Naive thymus-derived CD8-positive, alpha-beta T cell (primary cell): Measurements from ENCODE around the gene SIK3. TPM values are rescaled to one million over a fixed set of nuclear protein-coding genes. Genes with fewer than 3 reads are reported as not detected.
A peak's percentile ranks its signal among the peaks of the same experiment; 100 is the strongest.

Experiments used
- ATAC-seq, 2 donors: fragments of 150-1000 bp; cut with Tn5 transposase in 1 of 2; sonication (Bioruptor Pico), chemical (Tn5 transposase) in 1 of 2; 1 replicate in 1 of 2; 2 replicates in 1 of 2; pipeline ENCODE4 v1.10.0; 2021; ENCODE audit warnings: mild to moderate bottlenecking in 2 of 2, moderate library complexity in 2 of 2
- POLR2A ChIA-PET: fragments of 350-600 bp; sonication (Branson Sonifier 250); formaldehyde crosslinking; loops from one replicate; lab custom pipeline; 2021; ENCODE audit warnings: antibody characterized with exemption; lab: Charles Lee
- DNase-seq, 10 donors: peaks; one replicate each; pipeline versions ENCODE4 v3.0.0 to v3.0.0-alpha.2; 2020 to 2022
- H3K27ac Mint-ChIP-seq, 10 donors: one replicate each; pipeline ENCODE4 v1.8.0; 2020 to 2022; ENCODE audit warnings: mild to moderate bottlenecking in 10 of 10, mixed read lengths in 10 of 10, moderate library complexity in 4 of 10, inconsistent platforms in 1 of 10
- H3K27me3 Mint-ChIP-seq, 5 donors: one replicate each; pipeline ENCODE4 v1.8.0; 2021 to 2022; ENCODE audit warnings: mixed read lengths in 5 of 5
- H3K36me3 Mint-ChIP-seq, 3 donors: one replicate each; pipeline ENCODE4 v1.8.0; 2020 to 2022; ENCODE audit warnings: mixed read lengths in 3 of 3, mild to moderate bottlenecking in 2 of 3, inconsistent platforms in 1 of 3
- H3K4me1 Mint-ChIP-seq, 4 donors: one replicate each; pipeline ENCODE4 v1.8.0; 2021 to 2022; ENCODE audit warnings: mixed read lengths in 4 of 4
- H3K4me3 Mint-ChIP-seq, 10 donors: one replicate each; pipeline ENCODE4 v1.8.0; 2020 to 2022; ENCODE audit warnings: mild to moderate bottlenecking in 10 of 10, mixed read lengths in 10 of 10, moderate library complexity in 6 of 10, inconsistent platforms in 1 of 10
- H3K9me3 Mint-ChIP-seq, 9 donors: one replicate each; pipeline ENCODE4 v1.8.0; 2020 to 2022; ENCODE audit warnings: mixed read lengths in 9 of 9, mild to moderate bottlenecking in 3 of 9, inconsistent platforms in 1 of 9, moderate library complexity in 1 of 9
- polyA plus RNA-seq, 3 donors: library from polyadenylated mRNA; unstranded; fragments of 300-500 nt; fragmentation: Illumina TruSeq; gene quantifications; one replicate each; pipeline ENCODE4 v1.2.3, GENCODE V29; 2021
- total RNA-seq, 8 experiments: library from RNA in 2 of 8; stranded (reverse) in 2 of 8; gene quantifications; one replicate each; pipeline ENCODE4 v1.2.3 and lab custom pipeline; 2021 to 2026

Gene SIK3
- total and polyA plus RNA-seq, 5 experiments from 2014 or later, result 14.1 to 69.2 (median 16.2) TPM

DNA sequence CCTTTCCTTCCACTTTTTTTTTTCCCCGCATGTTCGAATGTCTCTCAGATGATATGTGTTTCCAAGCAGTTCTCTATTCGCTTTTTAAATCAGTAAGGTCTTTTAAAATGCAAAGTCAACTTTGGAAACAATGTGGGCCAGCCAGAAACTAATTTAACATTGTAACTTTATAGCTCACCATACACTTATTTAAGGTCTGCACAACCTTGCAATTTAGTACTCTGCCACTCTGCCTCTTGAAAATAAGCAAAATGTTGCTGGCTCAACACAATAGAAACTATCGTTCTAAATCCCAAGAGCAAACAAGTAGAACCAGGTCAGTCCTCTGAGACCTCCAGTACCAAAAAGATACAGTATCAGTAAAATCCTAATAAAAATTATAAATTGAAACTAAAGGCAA is 109.0 kb downstream of the SIK3 start:
- POLR2A ChIA-PET, result no interaction called here
- ATAC-seq (no peak), DNase-seq (no peak)
- H3K4me3 Mint-ChIP-seq, result no peak overlapping the region
- no peaks in the 10 kb centered on the region for H3K27me3 Mint-ChIP-seq
- no peaks in the 10 kb centered on the region for H3K9me3 Mint-ChIP-seq
- H3K4me1 Mint-ChIP-seq, result peaks cover 35 to 89% (median 68%) of the 10 kb centered on the region in 4 donors
- H3K27ac Mint-ChIP-seq, result peak overlapping the region in 4 of 10 donors; percentile 34 to 81 (median 63)
- H3K36me3 Mint-ChIP-seq, result peaks cover 0 to 4% (median 0%) of the 10 kb centered on the region in 3 donors

DNA sequence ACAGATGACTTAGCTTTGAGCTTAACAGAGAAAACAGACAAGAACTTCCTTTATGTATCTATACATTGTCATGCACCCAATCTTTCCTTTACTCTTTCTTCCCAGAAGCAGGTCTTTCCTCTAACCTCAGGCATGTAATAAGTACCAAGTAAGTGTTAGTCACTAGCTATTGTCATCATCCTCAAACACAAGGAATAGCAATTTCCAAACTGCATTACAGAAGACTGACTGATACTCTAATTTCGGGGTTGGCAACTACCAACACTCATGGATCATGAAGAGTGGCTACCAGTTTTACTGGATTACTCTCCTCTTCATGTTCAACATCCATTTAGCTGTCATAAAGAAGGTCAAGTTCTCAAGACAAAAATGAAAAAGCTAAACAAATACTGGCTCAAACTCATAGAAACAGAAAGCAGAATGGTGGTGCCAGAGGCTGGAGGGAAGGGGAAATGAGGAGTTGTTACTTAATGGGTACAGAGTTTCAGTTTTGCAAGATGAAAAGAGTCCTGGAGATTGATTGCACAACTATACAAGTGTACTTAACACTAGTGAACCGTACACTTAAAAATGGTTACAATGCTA is 111.6 kb downstream of the SIK3 start:
- no peak for DNase-seq

DNA sequence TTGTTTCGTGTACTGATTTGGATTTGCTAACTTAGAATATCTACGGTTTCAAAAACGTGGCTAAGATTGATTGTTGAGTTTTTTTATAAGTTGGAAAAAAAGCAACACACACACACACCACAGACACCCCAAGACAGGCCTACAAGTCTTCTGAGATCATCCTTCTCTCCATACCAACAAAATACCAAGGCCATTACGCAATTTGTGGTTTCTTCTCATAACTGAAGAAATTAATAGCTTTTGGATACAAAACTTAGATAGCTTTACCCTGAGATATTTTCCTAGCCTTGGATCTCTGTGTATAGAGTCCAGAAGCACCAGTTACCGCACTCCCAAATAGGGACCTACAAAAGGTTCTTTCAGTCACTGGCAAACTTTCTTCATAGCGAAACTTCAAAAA is 113.6 kb downstream of the SIK3 start:
- DNase-seq (no peak), ATAC-seq (no peak)
- no peak overlapping the region for H3K4me3 Mint-ChIP-seq
- H3K4me1 Mint-ChIP-seq, result peaks cover 35 to 87% (median 70%) of the 10 kb centered on the region in 4 donors
- peaks cover 0 to 4% (median 0%) of the 10 kb centered on the region in 3 donors for H3K36me3 Mint-ChIP-seq
- no peaks in the 10 kb centered on the region for H3K9me3 Mint-ChIP-seq
- POLR2A ChIA-PET, result interaction anchor here (0.7 kb wide), 1 partner anchor 64 kb away, joined by 3 read pairs; no protein-coding TSS in a partner anchor
- no peaks in the 10 kb centered on the region for H3K27me3 Mint-ChIP-seq
- H3K27ac Mint-ChIP-seq, result peak overlapping the region in 2 of 10 donors; percentile 54 to 73

More for the DNA sequence above, 111.6 kb downstream of the SIK3 start:
- POLR2A ChIA-PET, result interaction anchor here (0.7 to 0.8 kb wide), 2 partner anchors 37 to 57 kb away, joined by 3 read pairs; no protein-coding TSS in a partner anchor
- Mint-ChIP-seq H3K27ac (peak overlapping the region in 7 of 10 donors; percentile 0 to 63 (median 7)), H3K36me3 (peaks cover 0 to 4% (median 0%) of the 10 kb centered on the region in 3 donors), H3K4me3 (peak overlapping the region in 4 of 10 donors; percentile 8 to 50 (median 13)), H3K4me1 (peaks cover 30 to 85% (median 66%) of the 10 kb centered on the region in 4 donors), H3K27me3 (no peaks in the 10 kb centered on the region), H3K9me3 (no peaks in the 10 kb centered on the region)
- ATAC-seq, result peak; percentile 28 to 40

DNA sequence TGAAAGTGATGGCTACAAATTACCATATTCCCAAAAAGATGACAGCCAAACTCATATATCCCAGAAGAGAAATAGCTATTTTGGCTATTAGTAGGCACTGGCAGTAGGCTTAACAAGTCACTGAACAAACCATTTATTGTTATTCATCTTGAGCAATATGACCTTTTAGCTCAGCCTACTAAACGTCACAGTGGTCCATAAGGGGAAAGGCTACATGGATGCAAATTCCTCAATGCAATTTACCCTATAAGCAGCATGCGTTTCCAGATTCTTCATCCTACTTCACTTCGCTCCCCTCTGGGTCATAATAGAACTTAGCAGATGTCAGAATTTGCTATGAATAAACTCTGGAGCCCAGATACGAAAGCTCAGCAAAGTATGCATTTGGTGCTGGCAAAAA is 114.0 kb downstream of the SIK3 start:
- POLR2A ChIA-PET, result interaction anchor here (0.7 kb wide), 1 partner anchor 63 kb away, joined by 3 read pairs; no protein-coding TSS in a partner anchor
- H3K4me3 Mint-ChIP-seq, result no peak overlapping the region
- ATAC-seq (no peak), DNase-seq (no peak)
- peak overlapping the region in 1 of 10 donors; percentile 54 for H3K27ac Mint-ChIP-seq
- H3K9me3 Mint-ChIP-seq, result no peaks in the 10 kb centered on the region
- no peaks in the 10 kb centered on the region for H3K27me3 Mint-ChIP-seq
- peaks cover 0 to 4% (median 0%) of the 10 kb centered on the region in 3 donors for H3K36me3 Mint-ChIP-seq
- H3K4me1 Mint-ChIP-seq, result peaks cover 36 to 87% (median 71%) of the 10 kb centered on the region in 4 donors

DNA sequence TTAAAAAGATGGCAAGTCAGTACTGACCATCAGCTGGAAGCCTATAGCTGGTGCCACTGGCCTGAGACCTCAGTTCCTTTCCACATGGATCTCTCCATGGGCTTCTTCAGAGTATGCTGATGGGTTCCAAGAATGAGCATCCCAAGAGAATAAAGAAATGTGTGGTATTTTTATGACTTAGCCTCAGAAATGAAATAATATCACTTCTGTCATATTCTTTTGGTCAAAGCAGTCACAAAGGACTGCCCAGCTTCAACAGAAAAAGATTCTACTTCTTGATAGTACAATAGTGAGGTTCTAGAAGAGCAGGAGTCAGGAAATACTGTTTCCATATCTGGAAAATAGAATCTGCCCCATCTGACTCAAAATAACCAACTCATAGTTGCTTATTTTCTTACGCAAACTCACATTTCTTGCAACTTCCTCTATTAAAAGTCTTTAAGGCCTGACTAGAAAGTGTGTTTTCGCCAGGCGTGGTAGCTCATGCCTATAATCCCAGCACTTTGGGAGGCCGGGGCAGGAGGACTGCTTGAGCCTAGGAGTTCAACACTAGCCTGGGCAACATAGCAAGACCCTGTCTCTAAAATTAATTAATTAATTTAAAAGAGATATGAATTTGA is 116.9 kb downstream of the SIK3 start:
- Mint-ChIP-seq H3K36me3 (no peaks in the 10 kb centered on the region), H3K9me3 (no peaks in the 10 kb centered on the region), H3K27ac (peak overlapping the region; percentile 66 to 96 (median 92)), H3K4me1 (peaks cover 28 to 84% (median 63%) of the 10 kb centered on the region in 4 donors), H3K27me3 (no peaks in the 10 kb centered on the region), H3K4me3 (peak overlapping the region in 8 of 10 donors; percentile 21 to 84 (median 70))
- DNase-seq (no peak), ATAC-seq (no peak)
- POLR2A ChIA-PET, result interaction anchor here (1.2 to 1.4 kb wide), 2 partner anchors 14 to 55 kb away, joined by 4 read pairs; no protein-coding TSS in a partner anchor

DNA sequence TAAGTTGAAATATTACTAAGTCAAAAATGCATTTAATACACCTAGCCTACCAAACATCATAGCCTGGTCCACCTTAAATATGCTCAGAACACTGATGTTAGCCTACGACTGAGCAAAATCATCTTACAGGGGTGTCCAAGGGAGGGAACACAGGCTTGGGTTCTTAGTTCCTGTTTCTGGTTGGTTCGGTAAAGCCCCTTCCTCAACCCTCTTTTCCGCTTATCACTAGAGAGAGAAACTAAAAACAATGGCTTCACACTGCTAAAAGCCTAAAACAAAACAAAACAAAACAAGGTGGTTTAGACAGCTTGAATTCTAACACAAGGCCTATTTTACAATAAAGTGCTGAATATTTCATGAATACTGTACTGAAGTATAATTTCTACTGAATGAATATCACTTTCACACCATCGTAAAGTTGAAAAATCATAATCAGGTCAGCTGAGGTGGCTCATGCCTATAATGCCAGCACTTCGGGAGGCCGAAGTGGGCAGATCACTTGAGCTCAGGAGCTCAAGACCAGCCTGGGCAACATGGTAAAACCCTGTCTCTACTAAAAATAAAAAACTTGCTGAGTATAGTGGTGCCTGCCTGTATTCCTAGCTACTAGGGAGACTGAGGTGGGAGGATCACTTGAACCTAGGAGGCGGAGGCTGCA is 118.0 kb downstream of the SIK3 start:
- DNase-seq (peak in 6 of 10 donors; percentile 32 to 71 (median 52)), ATAC-seq (peak; percentile 96 to 98)
- H3K27me3 Mint-ChIP-seq, result no peaks in the 10 kb centered on the region
- peak overlapping the region; percentile 66 to 84 (median 72) for H3K4me3 Mint-ChIP-seq
- H3K27ac Mint-ChIP-seq, result peak overlapping the region; percentile 66 to 96 (median 92)
- H3K36me3 Mint-ChIP-seq, result peaks cover 0 to 6% (median 0%) of the 10 kb centered on the region in 3 donors
- peaks cover 27 to 76% (median 59%) of the 10 kb centered on the region in 4 donors for H3K4me1 Mint-ChIP-seq
- POLR2A ChIA-PET, result interaction anchor here (0.7 to 1.2 kb wide), 3 partner anchors 13 to 115 kb away, joined by 4 to 5 read pairs (median 4); no protein-coding TSS in a partner anchor
- H3K9me3 Mint-ChIP-seq, result no peaks in the 10 kb centered on the region

DNA sequence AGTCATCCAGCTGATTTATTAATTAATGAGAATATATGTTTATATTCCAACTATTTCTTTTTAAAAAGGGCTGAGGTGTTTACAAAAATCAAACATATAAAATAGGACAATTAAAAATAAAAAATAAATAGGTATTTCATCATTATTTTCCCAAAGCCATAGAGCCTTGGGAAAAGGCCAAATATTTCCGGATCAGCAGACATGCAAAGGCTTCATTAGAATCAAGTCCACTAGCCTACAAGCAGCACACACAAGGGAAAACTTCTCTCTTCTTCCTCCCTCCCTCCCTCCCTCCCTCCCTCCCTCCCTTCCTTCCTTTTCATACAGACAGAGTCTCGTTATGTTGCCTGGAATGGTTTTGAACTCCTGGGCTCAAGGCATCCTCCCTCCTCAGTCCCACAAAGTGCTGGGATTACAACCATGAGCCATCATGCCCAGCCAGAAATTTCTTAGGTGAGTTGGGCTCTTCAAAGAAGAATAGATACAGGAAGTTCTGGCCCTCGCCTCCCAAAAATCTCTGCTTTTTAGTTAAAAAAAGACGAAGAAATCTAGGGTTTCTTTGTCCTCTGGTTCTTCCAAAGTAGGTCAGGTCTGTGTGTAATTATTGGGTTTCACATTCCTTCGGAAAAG is 121.2 kb downstream of the SIK3 start:
- DNase-seq, result no peak
- H3K27me3 Mint-ChIP-seq, result no peaks in the 10 kb centered on the region
- peaks cover 0 to 6% (median 0%) of the 10 kb centered on the region in 3 donors for H3K36me3 Mint-ChIP-seq
- H3K9me3 Mint-ChIP-seq, result no peaks in the 10 kb centered on the region
- POLR2A ChIA-PET, result interaction anchor here (1.3 kb wide), 1 partner anchor 18 kb away, joined by 5 read pairs; no protein-coding TSS in a partner anchor
- no peak for ATAC-seq
- peaks cover 29 to 76% (median 60%) of the 10 kb centered on the region in 4 donors for H3K4me1 Mint-ChIP-seq
- peak overlapping the region in 3 of 10 donors; percentile 9 to 65 (median 32) for H3K27ac Mint-ChIP-seq
- peak overlapping the region in 2 of 10 donors; percentile 33 to 58 for H3K4me3 Mint-ChIP-seq

DNA sequence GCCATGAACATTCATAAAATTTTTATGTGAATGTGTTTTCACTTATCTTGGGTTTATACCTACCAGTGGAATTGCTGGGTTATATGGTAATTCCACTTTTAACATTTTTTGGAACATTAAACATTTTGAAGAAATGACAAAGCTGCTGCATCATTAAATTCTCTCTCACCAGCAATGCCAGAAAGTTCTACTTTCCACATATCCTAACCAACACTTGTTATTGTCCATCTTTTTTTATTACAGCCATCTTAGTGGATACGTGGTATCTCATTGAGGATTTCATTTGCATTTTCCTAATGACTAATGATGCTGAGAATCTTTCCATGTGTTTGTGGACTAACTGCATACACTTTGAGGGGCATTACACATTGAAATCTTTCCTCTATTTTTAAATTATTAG is 122.6 kb downstream of the SIK3 start:
- no peaks in the 10 kb centered on the region for H3K9me3 Mint-ChIP-seq

DNA sequence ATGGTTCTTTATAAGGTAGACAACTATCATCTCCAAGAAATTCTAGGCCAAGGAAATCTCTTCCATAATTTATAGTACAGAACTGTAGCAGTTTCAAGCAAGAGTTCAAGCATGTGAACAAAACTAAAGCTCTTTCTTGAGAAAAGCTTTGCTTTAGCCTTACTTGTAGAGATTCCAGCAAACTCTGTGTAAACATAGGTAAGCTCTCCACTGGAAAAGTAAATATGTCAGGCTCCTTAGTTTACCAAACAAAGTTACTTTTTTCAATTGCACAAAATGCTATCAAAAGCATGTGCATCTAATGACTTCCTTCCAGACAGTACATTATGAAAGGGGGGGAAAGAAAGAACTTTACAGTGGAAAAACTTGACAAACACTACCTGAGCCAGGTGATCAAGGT is 125.0 kb downstream of the SIK3 start:
- H3K9me3 Mint-ChIP-seq, result no peaks in the 10 kb centered on the region
- H3K4me3 Mint-ChIP-seq, result no peak overlapping the region
- no peak for DNase-seq
- peaks cover 13 to 61% (median 39%) of the 10 kb centered on the region in 4 donors for H3K4me1 Mint-ChIP-seq
- POLR2A ChIA-PET, result no interaction called here
- H3K27ac Mint-ChIP-seq, result peak overlapping the region in 1 of 10 donors; percentile 38
- no peaks in the 10 kb centered on the region for H3K27me3 Mint-ChIP-seq
- no peak for ATAC-seq
- peaks cover 0 to 10% (median 0%) of the 10 kb centered on the region in 3 donors for H3K36me3 Mint-ChIP-seq

More for the DNA sequence above, 122.6 kb downstream of the SIK3 start:
- H3K4me3 Mint-ChIP-seq, result no peak overlapping the region
- peaks cover 0 to 6% (median 0%) of the 10 kb centered on the region in 3 donors for H3K36me3 Mint-ChIP-seq
- no peak for ATAC-seq
- H3K27ac Mint-ChIP-seq, result no peak overlapping the region
- H3K4me1 Mint-ChIP-seq, result peaks cover 20 to 71% (median 47%) of the 10 kb centered on the region in 4 donors
- H3K27me3 Mint-ChIP-seq, result no peaks in the 10 kb centered on the region
- POLR2A ChIA-PET, result no interaction called here
- no peak for DNase-seq

DNA sequence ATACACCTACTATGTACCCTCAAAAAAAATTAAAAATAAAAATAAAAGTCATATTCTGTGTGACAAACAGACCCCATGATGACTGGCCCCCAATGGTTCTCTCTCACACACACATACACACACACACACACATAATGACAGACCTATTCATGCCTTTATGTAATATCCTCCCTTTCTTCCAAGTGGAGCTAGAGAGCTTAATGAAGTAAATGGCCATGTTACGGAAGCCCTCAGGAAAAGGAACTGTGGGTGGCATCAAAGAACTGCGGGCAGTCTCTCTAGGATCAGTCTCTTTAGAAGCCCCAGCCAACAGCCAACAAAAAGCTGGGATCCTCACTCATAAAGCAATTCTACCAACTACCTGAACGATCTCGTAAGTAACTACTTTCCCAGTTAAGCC is 125.5 kb downstream of the SIK3 start:
- peak overlapping the region in 1 of 10 donors; percentile 38 for H3K27ac Mint-ChIP-seq
- no peaks in the 10 kb centered on the region for H3K27me3 Mint-ChIP-seq
- peaks cover 0 to 10% (median 0%) of the 10 kb centered on the region in 3 donors for H3K36me3 Mint-ChIP-seq
- POLR2A ChIA-PET, result no interaction called here
- DNase-seq, result no peak
- H3K4me3 Mint-ChIP-seq, result no peak overlapping the region
- no peak for ATAC-seq
- H3K4me1 Mint-ChIP-seq, result peaks cover 12 to 58% (median 38%) of the 10 kb centered on the region in 4 donors
- no peaks in the 10 kb centered on the region for H3K9me3 Mint-ChIP-seq

DNA sequence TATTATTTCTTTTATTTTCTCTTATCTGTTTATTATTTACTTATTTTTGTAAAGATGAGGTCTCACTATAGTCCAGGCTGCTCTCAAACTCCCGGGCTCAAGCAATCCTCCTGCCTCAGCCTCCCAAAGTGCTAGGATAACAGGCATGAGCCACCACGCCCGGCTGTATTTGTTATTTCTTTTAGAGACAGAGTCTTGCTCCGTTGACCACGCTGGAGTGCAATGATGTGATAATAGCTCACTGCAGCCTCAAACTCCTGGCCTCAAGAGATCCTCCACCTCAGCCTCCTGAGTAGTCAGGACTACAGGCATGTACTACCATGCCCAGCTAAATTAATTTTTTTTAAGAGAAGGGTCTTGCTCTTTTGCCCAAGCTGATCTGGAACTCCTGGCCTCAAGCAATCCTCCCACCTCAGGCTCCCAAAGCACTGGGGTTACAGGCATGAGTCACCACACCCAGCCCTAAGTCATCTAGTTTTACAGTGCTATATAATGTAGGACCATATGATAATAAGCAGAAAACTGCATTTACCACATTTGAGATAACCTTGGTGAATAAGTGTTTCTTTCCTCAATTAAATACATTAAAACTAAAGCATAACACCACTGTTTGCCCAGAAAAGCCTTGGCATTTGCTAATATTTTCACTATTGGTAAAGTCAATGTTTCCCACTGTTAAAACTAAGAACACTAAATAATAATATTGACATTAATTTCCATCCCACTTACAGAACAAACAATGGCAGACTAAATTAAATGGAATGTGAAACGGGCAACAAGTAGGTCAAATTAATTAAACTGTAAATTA is 127.5 kb downstream of the SIK3 start:
- Mint-ChIP-seq H3K4me3 (no peak overlapping the region), H3K27me3 (no peaks in the 10 kb centered on the region), H3K9me3 (no peaks in the 10 kb centered on the region), H3K4me1 (peaks cover 10 to 51% (median 38%) of the 10 kb centered on the region in 4 donors), H3K27ac (peak overlapping the region in 3 of 10 donors; percentile 31 to 46 (median 37)), H3K36me3 (peaks cover 0 to 7% (median 3%) of the 10 kb centered on the region in 3 donors)
- POLR2A ChIA-PET, result no interaction called here
- ATAC-seq, result no peak
- no peak for DNase-seq
